HG02884 (cell line): ENCODE results near the gene ERBB2.
A peak's percentile ranks its signal among the peaks of the same experiment; 100 is the strongest.
"Not testable (repeated sequence)": the region's sequence is repeated elsewhere in the genome, so short reads cannot be mapped to it uniquely, and the experiment has no call there.

ENCODE experiments used
- ATAC-seq: cut with Tn5 transposase; IDR thresholded peaks from one replicate; pipeline ENCODE4 v1.9.1; 2021; ENCODE audit warnings: mild to moderate bottlenecking, moderate library complexity; ENCODE audit not compliant: unreplicated experiment

The ERBB2 gene

GRCh38 chr17:39742126-39742855 is 42.4 kb downstream of the ERBB2 start:
- ATAC-seq, result no peak

GRCh38 chr17:39742856-39743436 is 43.1 kb downstream of the ERBB2 start:
- ATAC-seq, result no peak

- ATAC-seq, result no peak
These were observed 44.4 kb downstream of the ERBB2 start for GRCh38 chr17:39744075-39744835.

- ATAC-seq, result no peak
These were observed 45.0 kb downstream of the ERBB2 start for GRCh38 chr17:39744836-39745215.

GRCh38 chr17:39745335-39746144 is 45.7 kb downstream of the ERBB2 start:
- no peak for ATAC-seq

- ATAC-seq, result no peak
These were observed 46.2 kb downstream of the ERBB2 start for GRCh38 chr17:39746145-39746461.

GRCh38 chr17:39747745-39748144 is 47.9 kb downstream of the ERBB2 start:
- no peak for ATAC-seq

GRCh38 chr17:39748444-39749034 is 48.7 kb downstream of the ERBB2 start:
- ATAC-seq, result not testable (repeated sequence)

GRCh38 chr17:39750131-39751015 is 50.5 kb downstream of the ERBB2 start:
- no peak for ATAC-seq

GRCh38 chr17:39751016-39751543 is 51.2 kb downstream of the ERBB2 start:
- no peak for ATAC-seq

GRCh38 chr17:39751637-39752036 is 51.8 kb downstream of the ERBB2 start:
- ATAC-seq, result no peak

- no peak for ATAC-seq
These were observed 52.5 kb downstream of the ERBB2 start for GRCh38 chr17:39752241-39752881.

GRCh38 chr17:39753514-39754160 is 53.8 kb downstream of the ERBB2 start:
- peak; percentile 7 for ATAC-seq

- peak; percentile 64 for ATAC-seq
These were observed 54.5 kb downstream of the ERBB2 start for GRCh38 chr17:39754161-39754957.

- ATAC-seq, result no peak
These were observed 55.2 kb downstream of the ERBB2 start for GRCh38 chr17:39754958-39755553.

GRCh38 chr17:39755554-39756379 is 55.9 kb downstream of the ERBB2 start:
- ATAC-seq, result no peak
